Measurements from ENCODE around the gene AMIGO3.
A peak's percentile ranks its signal among the peaks of the same experiment; 100 is the strongest.
"Not testable (repeated sequence)": the region's sequence is repeated elsewhere in the genome, so short reads cannot be mapped to it uniquely, and the experiment has no call there.

AMIGO3 gene

DNA sequence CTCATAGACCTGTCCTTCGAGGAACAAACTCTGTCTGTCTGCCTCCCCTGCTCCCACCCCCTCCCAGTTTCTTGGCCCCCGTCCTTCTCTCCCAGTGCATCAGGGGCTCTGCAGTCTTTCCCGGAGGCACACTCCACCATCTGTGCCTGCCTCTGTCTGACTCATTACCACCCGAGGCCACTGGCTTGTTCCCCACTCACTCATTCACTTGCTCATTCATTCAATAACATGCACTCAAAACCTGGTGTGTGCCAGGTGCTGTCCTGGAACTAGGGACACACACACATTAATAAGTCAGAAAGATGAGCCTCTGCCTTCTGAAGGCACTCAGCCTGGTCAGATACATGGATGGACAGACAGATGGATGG lies 12.4 kb downstream of the AMIGO3 start:
- peak; percentile 11 for DNase-seq

DNA sequence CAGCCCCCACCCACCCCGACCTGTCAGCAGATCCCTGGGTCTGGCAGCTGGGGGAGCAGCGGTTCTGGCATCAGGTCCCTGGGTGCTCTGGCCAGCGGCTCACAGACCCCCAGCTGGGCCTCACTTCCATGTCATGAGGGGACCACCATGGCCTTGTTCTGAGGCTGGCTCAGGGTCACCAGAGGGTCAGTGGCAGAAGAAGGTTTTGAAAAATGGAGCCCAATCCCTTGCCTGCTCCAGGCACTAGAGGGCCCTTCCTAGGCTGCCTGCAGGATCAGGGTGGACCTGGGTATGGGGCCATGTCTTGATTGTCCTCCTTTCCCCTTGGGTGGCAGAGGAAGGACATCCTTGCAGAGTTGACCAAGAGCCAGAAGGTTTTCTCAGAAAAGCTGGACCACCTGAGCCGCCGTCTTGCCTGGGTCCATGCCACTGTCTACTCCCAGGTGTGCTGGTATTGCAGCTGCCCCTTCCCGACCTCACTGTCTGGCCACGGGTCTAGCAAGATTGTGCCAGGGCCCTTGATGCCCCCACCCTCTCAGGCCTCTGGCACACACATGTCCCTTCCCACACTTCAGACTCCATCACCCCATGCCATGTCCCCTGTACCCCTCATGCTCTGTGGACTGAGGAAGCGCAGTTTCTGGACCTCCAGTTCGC lies 12.9 kb downstream of the AMIGO3 start:
- no peak for DNase-seq

DNA sequence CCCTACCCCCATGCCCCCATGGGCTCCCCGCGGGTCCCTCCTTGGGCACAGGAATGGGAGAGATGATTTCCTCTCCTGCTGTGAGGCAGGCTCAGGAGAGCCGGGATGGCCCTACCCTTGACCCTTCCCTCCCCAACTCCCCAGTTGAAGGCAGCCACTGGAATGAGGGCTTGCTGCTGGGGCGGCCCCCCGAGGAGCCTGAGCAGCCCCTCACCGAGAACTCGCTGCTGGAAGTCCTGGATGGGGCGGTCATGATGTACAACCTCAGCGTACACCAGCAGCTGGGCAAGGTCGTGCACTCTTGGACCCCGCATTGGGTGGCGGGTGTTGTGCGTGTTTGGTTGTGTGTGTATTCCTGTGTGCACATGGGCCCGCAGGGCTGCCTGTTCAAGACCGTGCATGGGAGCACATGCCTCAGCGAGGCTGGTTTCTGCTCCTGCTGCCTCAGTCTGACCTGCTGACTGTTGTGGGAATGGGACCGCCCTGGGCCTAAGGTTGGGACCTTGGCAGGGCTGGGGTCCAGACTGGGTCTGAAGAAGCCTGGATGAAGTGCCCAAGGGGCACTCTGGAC lies 14.0 kb downstream of the AMIGO3 start:
- no peak for DNase-seq

DNA sequence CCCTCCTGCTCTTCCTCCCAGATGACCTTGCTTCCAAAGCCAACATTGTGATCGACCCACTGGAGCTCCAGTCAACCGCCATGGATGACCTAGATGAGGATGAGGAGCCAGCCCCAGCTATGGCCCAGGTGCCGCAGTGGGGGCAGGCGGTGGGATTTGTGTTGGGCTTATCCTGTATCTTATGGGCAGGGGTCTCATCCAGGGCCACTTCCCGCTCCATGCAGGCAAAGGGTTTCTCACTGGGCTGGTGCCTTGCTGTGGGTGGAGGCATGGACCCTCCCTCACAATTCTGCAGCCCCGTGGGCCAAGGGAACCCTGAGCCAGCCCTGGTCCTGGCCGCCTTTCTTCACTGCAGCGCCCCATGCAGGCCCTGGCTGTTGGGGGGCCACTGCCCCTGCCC lies 14.9 kb downstream of the AMIGO3 start:
- no peak for DNase-seq

DNA sequence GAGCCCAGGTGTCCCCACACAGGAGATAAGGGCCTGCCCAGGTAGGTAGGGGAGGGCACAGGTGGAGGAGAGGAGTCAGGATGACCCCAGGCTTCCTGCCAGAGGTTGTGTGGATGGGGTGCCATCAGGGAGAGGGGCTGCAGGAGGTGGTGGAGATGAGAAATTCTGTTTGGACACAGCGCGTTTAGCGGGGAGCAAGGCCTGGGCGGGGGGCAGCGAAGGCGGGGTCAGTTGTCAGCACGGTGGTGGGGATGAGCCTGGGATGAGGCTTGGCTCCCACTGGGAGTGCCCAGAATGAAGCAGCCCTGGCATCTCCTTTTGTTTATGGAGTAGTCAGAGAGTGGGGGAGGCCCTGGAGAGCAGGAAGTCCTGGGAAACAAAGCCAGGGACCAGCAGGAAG lies 15.5 kb downstream of the AMIGO3 start:
- no peak for DNase-seq

DNA sequence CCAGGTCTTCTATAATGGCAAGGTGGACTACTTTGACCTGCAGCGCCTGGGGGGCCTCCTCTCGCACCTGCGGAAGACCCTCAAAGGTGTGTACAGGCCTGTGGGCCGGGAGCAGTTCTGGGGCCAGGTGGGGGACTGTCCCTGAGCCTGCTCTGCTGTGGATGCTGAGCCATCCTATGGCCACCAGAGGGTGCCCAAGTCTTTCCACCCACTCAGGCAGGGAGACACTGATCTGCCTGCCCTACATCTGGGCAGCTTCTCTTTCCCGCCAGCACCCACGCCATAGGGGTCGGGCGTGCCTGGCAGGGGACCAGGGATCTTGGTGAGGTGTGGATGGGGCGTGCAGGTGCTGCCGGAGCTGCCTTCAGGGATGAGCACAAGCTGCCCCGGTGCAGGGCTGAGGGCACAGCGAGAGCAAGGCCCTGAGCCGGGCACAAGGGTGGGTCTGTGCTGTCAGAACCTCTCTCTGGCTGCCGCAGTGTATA lies 16.0 kb downstream of the AMIGO3 start:
- peak; percentile 36 for DNase-seq

DNA sequence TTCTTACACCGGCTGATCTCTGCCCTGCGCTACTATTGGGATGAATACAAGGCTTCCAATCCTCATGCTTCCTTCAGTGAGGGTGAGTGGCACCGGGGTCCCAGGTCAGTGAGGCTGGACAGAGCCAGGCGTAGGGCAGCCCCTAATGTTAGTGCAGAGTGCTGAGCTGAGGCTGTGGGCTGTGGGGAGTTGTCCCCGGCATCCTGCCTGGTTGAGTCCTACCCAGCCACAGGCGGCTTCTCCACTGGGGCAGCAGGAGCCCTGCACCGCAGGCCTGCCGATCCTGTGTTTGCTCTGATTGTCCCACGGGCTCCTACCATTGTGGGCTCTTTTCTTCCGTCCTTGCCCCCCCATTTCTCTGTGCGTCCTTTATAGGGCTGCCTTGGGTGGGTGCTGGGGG lies 16.8 kb downstream of the AMIGO3 start:
- no peak for DNase-seq

DNA sequence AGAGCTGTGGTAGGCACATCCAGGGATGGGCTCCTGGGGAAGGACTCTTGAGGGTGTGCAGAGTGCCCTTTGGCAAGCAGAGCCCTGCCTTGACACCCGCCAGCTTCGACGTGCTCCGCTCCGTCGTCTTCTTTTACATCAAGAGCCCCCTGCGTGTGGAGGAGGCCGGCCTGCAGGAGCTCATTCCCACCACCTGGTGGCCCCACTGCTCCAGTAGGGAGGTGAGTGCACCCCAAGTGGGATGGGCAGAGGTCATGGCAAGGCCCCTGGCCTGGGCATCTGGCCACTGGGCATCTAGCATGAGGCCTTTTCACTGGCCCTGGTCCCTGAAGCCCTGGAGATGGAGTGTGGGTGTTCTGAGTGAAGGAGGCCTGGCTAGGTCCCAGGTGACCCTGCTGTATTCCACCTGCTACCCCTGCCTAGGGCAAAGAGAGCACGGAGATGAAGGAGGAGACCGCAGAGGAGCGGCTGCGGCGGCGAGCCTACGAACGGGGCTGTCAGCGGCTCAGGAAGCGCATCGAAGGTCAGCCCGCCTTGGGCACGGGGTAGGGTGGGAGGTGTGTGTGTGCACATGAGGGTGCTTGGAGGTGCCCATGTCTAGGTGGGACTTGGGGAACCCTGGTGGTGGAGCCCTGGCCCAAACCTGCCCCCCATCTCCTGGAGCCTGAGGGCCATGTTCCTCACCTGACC lies 18.0 kb downstream of the AMIGO3 start:
- DNase-seq, result no peak

DNA sequence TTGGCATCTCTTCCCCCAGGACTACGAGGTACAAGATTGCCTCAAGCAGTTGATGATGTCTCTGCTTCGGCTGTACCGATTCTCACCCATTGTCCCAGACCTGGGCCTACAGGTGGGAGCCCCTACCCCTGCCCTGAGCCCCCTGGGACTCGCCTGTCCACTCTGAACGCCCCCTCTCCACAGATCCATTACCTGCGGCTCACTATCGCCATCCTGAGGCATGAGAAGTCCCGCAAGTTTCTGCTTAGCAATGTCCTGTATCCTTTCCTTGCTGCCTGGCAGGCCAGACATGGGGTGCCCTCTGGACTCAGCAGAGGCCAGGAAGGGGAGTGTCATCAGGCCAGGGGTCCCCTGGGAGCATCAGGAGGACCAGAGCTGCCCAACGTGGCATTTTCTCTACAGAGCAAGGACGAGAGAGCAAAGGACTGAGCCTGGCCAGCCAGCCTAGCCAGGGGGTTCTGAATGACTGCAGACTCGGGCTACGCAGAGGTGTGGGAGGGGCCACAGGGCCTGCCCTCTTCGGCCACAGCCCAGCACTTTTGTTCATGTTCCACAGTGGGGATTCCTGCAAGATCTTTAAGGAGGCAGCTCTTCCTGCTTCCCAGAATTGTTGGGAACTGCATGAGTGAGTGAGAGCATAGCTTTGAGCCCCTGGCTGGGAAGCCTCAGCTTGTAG lies 18.9 kb downstream of the AMIGO3 start:
- no peak for DNase-seq

DNA sequence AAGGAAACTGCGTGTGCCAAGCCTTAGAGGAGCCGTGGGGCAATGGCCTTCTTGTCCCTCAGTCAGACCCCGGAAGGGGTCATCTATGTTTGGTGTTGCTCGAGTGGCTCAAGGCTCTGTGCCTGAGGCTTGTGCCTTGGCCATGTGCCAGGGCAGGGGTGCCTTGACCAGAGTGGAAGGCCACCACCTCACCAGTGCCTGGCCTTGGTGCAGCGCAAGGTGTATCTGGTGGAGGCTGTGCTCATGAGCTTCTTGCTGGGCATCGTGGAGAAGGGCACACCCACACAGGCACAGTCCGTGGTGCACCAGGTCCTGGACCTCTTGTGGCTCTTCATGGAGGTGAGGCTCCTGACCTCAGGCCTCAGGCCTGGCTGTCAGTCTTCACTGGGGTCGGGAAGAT lies 19.5 kb downstream of the AMIGO3 start:
- DNase-seq, result no peak

DNA sequence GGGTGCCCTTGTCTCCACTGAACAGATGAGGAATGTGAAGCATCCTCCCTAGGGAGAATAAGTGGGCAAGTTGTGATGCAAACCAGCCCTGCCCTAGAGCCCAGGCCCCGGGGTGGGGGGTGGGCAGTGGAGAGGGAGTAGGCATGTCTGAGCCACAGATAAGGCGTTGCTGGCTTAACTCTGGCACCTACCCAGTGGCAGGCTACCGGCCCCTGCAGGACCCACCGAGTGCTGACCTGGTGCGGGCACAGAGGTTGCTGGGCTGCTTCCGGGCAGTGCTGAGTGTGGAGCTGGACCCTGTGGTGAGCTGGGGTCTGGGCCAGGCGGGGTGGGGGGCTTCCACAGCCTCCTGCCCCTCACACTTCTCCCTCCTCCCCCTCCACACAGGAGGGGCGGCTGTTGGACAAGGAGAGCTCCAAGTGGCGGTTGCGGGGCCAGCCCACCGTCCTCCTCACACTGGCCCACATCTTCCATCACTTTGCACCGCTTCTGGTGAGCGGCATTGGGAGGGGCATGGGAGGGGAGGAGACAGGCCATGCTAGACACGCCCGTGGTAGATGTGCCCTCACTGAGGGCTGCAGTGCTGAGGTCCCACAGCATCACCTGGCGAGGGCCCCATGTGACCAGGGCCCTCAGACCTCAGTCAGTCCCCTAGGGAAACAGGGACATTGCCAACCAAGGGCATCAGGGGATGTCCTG lies 20.1 kb downstream of the AMIGO3 start:
- no peak for DNase-seq

DNA sequence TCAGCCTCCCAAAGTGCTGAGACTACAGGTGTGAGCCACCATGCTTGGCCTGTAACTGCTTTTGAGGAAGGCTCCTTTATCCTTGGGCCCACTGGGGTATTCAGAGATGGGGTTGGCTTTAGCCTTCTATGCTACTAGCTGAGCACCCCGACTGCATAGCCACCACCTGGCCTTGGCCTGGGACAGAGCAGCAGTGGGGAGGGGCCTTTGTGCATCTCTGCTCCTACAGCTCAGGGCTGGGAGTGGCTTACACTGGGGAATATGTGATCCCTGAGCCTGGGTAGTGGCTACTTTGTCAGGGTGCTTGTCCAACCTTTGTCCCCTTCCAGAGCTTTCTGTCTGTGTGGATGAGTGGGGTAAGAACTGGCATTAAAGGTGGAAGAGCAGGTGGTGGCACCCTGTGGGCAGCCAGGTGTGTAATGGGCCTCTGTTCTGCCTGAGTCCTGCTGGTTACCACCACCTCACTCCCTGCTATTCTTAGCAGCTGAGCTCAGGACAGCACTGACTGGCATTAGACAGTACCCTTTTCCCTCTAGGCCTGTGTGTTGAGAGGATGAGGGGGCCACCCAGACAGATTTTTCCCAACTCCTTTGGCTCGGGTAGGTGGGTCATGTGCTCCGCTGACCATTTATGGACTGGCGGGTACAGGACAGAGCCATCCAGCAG lies 24.0 kb downstream of the AMIGO3 start:
- DNase-seq, result not testable (repeated sequence)

DNA sequence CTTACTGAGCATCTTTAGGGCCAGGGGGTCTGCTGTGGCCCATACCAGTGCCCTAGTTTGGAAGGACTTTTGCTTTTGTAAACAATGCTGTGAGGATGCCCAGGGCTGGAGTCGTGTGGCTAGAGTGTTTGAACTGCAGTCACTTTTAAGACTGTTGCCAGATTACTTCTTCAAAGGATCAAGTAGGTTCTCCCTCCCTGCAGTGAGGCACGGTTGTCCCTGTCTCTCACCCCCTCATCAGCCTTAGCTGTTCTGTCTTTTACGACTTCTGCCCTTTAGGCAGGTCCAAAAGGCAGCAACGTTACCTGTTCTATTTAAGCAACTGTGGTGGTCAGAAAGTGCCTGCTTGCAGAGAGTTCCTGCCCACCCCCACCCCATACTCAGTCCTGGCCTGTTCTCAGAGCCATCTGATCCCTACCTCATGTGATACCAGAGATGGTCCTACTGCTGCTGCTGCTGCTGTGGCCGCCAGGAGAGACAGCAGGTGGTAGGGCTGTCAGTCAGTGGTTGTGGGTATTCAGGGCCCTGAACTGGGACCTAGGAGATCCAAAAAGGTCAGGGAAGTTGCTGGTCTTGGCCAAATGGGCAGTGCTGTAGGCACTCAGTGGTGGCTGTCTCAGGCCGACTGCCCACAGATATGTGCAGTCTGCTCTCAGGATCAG lies 24.9 kb downstream of the AMIGO3 start:
- not testable (repeated sequence) for DNase-seq

DNA sequence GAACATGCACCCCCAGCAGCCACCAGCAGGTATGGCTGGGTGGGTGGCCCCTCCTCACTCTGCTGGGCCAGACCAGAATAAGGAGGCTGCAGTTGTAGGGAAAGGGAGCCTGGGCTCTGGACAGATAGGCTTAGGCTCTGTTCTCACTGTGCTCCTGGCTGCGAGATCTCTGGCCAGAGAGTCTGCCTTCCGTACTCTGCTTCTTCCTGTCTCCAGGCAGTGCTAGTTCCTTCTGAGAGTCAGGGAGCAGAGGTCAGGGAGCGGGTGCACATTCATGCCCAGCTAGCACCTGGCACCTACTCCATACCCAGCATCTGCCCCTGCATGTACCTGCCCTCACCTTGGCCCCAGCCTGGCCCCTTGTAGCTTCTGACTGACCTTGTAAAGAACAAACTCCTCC lies 28.0 kb downstream of the AMIGO3 start:
- DNase-seq, result not testable (repeated sequence)

DNA sequence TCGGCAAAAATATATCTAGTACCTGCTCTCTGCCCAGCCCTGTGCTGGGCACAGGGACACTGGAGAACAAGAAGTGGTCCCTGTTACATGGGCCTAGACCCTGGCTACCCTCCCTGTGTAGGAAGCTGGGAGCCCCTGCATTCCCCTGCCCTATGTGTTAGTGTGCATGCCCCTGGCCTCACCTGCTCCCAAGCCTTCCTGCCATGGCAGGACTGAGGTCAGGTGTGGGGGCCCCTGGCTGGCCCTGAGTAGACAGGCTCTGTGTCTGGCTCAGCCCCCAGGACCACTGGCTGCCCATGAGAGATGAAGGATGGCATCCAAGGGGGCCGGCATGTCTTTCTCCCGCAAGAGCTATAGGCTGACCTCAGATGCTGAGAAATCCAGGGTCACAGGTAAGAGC lies 28.6 kb downstream of the AMIGO3 start:
- not testable (repeated sequence) for DNase-seq

DNA sequence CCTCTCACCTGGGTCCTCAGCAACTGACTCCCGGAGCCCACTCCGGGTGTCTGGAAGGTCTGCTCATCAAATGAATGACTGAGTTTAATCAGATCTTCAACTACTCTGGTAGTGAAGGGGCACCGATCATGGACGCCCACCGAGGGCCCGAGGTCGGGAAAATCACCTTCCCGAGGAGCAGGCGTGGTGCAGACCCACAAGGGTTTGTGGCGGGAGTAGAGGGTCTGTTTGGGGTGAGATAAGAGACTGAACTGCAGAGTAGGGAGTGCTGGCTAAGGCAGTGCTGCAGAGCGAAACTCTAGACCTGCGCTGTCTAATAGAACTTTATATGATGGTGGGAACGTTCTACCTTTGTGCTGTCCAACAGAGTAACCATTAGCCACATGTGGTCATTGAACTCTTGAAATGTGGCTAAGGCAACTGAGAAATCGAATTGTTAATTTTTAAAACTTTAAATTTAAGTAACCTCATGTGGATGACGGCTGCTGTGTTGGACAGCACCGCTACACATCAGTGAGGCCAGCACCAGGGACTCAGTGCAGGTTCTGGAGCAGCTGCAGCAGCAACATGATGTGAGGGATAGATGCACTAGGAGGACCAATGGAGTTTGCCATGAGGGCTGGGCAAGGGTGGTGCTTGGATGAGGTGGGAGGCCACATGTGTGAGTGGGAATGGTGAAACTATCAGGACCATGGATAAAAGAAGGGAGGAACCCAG lies 29.4 kb downstream of the AMIGO3 start:
- DNase-seq, result not testable (repeated sequence)

DNA sequence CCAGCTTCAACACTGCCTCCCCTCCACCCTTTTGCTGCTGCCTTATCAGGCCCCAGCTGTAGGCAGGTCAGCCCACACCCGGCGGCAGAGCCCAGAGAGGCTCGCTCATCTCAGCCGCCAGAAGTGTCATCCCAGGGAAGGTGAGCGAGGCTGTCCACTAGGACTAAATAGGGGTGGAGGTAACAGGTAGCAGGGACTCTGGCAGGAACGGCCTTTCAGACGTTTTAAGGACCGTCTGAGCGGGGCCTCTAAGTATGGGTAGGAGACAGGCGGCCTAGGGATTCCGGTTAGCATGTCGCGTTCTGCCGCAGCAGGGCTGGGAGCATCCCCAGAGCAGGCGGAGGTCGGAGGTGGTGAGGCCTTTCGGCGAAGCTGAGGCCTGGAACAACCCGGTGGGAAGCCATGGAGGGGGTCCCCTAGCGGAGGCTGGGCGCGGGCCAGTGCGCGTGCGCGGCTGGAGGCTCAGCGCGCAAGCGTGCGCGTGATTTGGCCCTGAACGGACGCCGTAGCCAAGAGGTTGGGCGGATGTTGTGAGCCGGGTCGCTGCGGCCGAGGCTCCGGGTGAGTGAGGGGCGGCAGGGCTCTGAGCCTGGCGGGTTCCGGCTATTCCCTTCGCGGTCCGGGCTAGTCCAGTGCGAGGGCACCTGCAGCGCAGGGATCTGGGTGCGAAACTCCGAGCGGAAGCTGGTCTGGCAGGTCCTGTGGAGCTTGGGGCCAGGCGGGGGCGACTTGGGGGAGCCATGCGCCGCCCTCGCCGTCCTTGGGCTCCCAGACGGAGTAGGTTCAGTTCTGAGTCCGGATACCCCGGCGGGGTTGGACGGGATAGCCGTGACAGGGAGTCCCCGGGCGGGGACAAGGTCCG lies 30.2 kb downstream of the AMIGO3 start, which contains the start of the genes MST1 and RNF123:
Gene MST1, minus strand, starts transcription at position 429 of the 862 bp plus-strand sequence. CDS start 783 bp downstream, outside the sequence.
Gene RNF123, plus strand, starts transcription at position 512 of the 862 bp plus-strand sequence. CDS start 1,609 bp downstream, outside the sequence.
- DNase-seq, result no peak

DNA sequence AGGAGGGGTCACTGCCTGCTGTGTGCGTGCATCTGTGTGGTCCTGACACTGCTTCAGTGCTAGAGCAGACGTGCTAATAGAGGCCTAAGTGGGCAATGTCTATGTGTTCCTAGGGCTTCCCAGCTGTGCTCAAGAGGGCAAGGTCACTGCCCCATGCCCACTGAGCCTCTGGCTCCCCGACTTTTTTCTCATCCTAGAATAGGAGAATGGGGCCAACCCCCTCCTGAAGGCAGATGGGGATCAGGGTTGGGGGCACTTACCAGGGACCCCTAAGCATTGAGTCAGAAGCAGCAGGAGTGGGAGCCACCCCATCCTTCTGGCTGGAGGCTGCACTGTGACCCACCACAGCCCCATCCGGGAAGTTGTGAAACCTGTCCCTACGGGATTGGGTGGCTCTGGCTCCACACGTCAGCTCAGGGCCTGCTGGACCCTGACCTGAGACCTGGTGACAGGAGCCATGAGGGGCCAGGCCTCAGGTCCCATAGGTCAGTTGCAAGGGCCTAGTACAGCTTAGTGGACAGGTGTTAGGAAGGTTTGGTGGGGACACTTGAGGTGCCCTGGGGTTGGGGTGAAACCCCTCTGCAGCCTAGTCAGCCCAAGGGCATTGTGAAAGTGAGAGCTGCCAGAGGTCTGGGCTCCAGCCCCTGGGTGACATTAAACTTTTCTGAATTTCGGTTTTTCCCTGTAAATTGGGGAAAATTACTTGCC lies 31.0 kb downstream of the AMIGO3 start:
- not testable (repeated sequence) for DNase-seq

DNA sequence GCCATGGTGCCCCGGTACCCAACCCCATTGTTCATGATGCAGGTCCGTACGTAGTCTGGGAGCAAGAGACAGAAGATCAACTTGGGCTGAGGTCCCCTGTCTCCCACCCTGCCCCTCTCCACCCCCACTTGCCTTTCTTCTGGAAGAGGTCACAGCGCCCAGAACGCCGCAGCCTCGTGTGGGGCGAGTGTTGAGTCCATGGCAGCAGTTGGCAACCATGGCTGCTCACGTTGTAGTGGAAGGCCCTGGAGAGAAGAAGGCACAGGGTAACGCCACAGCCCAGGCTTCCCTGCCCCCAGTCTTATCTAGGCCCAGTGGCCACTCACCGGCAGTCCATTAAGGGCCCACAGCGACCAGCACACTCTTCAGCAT lies 32.1 kb downstream of the AMIGO3 start:
- DNase-seq, result not testable (repeated sequence)

Data from NCI-H1694 treated with DMSO at 0.1 percent for 48 hours (cell line).